SH-SY5Y (cell line): ENCODE measurements around the gene CIB1.

ENCODE experiments used
- GATA2 ChIP-seq: IDR thresholded peaks from 2 replicates; pipeline ENCODE4 v1.6.1; 2011; ENCODE audit warnings: mild to moderate bottlenecking, low read depth, low read length
- GATA3 ChIP-seq: IDR thresholded peaks from 2 replicates; pipeline ENCODE4 v1.6.1; 2011; ENCODE audit warnings: low read depth, mild to moderate bottlenecking, low read length, moderate library complexity

CIB1 gene

DNA sequence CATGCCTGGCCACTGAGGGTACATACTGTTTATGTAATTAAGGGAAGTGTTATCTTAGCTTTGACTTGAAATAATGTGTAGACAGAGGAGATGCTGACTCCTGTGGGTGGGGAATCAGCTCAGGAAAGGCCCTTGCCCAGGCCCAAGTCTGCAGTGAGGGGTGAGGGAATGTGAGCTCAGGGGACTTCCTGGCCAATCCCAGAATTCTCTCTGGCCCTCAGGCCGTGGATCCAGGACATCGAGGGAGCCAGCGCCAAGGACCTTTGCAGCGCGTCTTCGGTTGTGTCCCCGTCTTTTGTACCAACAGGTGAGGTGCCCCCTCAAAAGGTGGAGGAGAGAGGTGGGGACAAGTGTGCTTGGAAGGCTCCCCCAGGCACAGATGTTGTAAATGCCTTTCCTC lies 6.4 kb downstream of the CIB1 start:
- TF ChIP-seq GATA2 (no peak), GATA3 (no peak)

DNA sequence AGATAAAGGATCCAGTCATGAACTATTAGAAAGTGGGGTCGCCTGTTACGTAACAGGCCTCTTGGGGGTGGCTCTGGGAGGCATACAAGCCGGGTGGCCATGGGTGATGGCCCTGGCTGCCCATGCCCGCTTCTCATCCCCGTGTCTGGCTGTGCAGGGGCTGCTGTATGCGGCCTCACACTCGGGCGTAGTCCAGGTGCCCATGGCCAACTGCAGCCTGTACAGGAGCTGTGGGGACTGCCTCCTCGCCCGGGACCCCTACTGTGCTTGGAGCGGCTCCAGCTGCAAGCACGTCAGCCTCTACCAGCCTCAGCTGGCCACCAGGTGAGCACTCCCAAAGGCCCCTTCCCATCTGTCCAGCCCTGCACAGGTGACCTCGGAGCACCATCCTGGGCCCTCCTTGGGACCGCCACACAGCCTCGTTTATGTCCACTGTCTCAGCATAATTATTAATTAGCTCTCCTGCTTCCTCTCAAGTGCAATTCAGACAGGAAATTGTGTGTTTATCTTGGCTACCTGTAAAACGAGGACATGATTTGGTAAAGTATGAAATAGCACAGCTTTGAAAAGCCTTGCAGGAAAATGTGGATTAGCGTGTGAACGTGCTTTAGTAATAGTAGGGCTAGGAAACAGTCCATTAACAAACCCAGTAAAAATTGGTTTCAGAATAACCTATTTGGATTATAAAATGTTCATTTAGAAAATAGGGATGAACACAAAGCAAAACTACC lies 8.1 kb downstream of the CIB1 start:
- TF ChIP-seq GATA2 (no peak), GATA3 (no peak)

DNA sequence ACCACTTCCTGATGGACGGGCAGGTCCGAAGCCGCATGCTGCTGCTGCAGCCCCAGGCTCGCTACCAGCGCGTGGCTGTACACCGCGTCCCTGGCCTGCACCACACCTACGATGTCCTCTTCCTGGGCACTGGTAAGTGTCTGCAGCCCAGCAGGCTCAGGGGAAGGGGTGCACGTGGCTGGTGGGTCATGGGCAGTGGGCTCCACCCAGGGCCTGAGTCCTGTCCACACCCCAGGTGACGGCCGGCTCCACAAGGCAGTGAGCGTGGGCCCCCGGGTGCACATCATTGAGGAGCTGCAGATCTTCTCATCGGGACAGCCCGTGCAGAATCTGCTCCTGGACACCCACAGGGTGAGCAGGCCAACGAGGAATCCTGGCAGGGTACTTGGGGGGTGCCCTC lies 8.7 kb downstream of the CIB1 start:
- TF ChIP-seq GATA2 (no peak), GATA3 (no peak)

DNA sequence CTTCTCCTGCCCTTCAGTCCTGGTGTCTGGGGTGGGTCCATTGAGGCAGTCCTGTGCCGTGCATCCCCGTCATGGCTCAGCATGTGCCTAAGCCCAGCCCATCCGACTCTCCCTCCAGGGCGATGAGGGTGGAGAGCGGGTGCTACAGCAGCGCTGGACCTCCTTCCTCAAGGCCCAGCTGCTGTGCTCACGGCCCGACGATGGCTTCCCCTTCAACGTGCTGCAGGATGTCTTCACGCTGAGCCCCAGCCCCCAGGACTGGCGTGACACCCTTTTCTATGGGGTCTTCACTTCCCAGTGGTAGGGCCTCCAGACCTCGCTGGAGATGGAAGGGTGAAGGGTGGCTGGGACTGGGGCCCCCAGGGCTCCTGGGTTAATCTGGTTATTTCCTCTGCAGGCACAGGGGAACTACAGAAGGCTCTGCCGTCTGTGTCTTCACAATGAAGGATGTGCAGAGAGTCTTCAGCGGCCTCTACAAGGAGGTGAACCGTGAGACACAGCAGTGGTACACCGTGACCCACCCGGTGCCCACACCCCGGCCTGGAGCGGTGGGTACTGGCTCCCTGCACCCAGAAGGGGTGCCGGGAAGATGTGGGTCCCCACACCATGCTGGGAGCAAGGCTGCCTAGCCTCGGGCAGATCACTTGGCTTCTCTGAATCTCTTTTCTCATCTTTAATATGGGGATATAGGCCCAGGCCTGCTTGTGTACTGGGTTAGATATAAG lies 10.1 kb downstream of the CIB1 start:
- TF ChIP-seq GATA2: no peak
- TF ChIP-seq GATA3: no peak

DNA sequence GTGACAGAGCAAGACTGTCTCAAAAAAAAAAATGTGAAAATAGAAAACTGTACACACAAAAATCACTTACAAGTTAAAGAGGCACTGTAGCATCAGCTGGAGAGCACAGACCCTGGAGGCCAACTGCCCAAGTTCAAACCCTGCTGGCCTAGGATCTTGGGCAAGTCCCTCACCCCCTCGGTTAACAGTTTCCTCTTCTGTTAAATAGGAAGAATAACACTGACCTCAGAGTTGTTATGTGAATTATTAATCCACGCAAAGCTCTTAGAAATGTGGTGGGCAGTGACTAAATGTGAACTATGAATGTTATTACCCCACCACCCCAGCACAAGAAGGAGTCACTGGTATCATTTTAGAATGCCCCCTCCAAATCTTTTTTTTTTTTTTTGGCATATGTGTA lies 11.2 kb downstream of the CIB1 start:
- TF ChIP-seq GATA2 (no peak), GATA3 (no peak)

DNA sequence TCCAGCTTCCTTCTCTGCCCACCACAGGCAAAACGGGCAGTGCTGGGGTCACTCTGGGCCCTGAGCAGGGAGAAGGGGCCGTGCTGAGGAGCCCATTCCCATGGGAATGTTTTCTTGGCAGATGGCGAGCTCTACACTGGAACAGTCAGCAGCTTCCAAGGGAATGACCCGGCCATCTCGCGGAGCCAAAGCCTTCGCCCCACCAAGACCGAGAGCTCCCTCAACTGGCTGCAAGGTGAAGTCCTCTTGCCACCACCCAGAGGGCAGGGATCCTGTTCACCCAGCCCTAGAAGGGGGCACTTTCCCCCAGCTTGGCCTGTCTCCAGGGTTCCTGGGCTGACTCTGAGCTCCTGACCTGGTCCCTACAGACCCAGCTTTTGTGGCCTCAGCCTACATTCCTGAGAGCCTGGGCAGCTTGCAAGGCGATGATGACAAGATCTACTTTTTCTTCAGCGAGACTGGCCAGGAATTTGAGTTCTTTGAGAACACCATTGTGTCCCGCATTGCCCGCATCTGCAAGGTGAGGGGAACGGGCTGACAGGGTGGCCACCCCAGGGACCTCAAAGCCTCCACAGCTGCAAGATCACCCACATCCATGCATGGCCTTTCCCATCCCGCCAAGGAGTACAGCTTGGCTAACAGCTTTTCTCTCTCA lies 12.4 kb downstream of the CIB1 start:
- TF ChIP-seq GATA2: no peak
- no peak for TF ChIP-seq GATA3

DNA sequence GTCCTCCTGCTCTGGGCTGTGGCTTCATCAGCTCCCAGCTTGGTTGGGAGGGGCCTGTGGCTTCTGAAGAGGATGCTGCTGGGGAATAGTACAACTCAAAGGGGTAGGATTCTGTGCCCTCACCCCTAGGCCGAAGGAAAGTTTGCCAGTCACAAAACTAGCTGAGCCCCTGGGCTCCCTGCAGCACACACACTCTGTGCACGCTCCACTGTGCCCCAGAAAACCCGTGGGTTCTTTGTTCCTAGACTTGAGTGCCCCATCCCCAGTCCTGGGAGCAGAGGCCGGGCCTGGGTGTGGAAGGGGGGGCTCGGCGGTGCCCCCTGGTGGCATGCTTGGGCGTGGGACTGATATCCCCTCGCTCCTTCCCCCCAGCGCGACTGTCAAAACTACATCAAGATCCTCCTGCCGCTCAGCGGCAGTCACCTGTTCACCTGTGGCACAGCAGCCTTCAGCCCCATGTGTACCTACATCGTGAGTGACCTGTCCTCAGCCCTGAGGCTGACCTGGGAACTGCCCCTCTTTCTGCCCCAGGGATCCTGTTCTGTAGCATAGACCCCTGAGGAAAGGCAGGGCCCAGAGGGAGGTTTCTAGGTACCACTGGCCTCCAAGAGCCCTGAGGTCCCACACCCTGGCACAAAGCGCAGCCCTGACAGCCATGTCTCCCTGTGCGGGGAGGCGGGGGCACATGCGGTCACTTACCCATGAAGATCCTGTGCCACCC lies 14.2 kb downstream of the CIB1 start:
- TF ChIP-seq GATA2 (no peak), GATA3 (no peak)

DNA sequence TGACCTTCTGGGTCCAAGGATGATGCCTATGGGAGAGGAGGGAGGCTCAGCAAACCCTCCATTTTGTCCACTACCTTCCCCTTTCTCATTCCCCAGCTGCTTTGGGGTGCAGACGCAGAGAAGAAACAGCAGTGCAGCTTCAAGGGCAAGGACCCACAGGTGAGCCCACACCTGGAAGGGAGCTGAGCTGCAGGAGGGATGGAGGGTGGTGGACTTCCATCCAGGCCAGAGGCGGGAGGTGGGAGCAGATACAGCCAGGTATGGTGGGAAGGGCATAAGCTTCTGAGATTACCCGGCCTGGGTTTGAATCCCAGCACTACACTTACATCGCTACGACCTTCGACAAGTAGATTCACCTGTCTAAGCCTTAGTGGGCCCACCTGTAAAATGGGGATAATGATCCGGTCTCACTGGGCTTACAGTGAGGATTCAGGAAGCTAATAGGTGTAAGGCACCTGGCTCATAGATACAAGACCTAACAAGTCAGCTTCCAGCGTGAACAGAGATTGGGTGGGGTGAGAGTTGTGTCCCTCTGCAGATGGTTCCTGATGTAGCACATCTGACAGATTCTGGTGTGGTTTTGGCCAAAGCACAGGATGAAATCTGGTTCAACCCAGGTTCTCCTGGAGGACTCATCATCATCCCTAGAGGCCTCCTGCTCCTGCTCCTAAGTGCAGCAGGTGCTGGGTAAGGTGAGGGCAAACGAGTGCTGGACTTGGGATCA lies 15.9 kb downstream of the CIB1 start:
- TF ChIP-seq GATA3: no peak
- no peak for TF ChIP-seq GATA2

DNA sequence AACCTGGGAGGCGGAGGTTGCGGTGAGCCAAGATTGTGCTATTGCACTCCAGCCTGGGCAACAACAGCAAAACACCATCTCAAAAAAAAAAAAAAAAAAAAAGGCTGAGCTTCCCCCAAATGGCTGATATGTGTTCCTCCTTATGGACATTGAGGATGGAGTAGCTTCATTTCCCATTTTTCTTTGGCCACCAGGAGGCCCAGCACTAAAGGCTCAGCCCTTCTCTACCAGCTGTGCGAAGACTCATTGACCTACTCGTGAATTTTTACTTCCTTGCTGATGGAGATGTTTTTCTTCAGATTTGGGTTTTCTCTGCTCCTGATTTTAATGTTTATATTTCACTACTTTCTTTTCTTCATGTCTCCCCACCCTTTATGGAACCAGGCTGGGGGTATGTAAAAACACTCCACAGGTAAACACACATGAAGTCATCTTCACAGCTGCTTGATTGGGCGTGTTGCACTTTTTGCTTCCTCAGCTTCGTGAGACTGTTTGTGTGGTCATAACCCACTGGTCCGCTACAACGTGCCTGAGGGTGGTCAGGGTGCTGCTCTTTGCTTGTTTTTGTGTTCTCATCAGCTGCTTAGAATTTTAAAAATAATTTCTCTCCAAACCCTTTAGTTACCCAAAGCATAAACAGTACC lies 19.1 kb downstream of the CIB1 start:
- no peak for TF ChIP-seq GATA2

DNA sequence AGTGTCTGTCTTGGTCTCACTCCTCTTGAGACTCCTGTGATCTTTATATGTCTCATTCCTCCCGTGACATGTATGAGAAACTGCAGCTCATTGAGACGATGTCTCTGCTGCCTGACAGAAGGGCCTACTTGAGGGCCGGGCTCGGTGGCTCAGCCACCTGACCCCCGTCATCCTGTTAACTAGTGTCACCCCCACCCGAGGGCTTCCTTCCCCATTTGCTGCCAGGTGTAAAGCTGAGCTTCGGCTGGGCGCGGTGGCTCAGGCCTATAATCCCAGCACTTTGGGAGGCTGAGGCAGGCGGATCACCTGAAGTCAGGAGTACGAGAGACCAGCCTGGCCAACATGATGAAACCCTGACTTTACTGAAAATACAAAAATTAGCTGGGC lies 19.9 kb downstream of the CIB1 start:
- TF ChIP-seq GATA3 (no peak), GATA2 (no peak)

DNA sequence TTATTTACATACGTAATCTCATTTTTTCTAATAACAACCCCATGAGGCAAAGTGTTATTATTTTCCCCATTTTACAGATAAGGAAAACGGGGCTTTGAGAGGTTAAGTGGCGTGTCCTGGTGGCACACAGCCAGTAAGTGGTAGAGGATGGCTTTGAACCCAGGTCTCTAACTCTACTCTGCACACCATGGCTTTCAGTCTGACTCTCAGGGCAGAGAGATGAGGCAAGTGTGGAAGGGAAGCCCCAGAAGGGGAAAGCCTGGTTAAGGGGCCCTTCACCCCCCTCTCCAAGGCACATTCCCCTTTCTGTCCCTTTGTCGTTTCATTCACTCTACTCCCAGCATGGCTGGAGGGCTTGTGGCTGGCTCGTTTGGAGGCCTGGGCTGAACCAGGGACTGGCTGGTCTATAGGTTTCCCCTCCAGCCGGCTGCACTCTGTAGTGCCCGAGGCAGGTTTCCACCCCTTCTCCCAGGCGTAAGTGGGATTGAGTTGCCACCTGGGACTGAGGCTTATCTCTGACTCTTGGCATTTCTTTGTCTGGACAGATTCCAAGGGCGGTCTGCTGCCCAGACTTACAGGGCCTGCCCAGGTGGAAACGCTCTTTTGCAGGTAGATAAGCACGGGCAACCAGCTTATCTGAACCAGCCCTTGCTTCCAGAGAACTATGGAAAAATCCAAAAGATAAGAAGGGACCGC lies 20.5 kb downstream of the CIB1 start:
- TF ChIP-seq GATA3 (no peak), GATA2 (no peak)

DNA sequence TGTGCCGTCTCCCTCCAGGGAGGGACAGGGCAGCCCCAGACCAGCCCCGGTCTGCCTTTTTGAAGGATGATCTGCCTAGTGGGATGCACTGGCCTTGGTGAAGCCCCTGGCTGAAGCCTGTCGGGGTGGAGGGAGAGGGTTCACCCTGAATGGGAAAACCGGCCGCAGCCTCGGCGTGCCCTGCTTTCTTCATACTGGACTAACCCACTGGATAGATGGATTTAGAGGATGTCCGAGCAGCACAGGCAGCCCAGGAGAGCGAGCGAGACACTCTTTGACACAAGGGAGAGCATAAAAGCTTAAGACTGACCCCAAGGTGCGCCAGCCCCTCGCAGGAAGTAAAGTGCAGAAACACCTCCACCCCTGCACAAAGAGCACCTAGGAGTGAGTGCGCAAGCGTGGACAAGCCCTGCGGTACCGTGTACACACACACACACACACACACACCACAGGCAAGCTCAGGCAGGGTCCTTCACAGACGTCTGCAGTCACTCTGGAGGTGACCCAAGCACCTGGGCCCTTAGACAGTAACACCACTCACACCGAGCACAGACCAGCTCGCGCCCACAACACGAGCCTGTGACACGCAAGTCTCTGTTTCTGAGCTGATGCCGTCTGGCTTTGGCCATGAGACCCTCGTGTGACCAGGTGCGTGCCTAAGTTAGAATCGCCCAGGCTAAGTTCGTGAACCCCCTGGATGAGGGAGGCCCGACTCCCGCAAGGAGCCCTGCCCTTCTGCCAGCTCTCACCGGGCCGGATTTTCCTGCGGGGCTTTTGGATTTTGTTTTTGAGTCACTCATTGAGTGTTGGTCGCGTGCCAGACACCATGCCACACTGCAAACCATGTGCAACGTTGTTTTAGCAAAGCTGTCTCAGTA lies 21.3 kb downstream of the CIB1 start:
- no peak for TF ChIP-seq GATA2
- no peak for TF ChIP-seq GATA3
